HepG2 (cell line): ENCODE results near the gene KRT79.

ENCODE experiments used
- ARNTL ChIP-seq: sonication (generic); formaldehyde crosslinking; IDR thresholded peaks from 2 replicates; pipeline ENCODE4 v1.4.0; 2020; ENCODE audit warnings: mild to moderate bottlenecking, missing genetic modification reagents
- CBX5 ChIP-seq: sonication (generic); formaldehyde crosslinking; IDR thresholded peaks from 2 replicates; pipeline ENCODE4 v1.4.0; 2020; ENCODE audit warnings: missing genetic modification reagents, borderline replicate concordance
- DPF2 ChIP-seq: sonication (generic); formaldehyde crosslinking; IDR thresholded peaks from 2 replicates; pipeline ENCODE4 v1.4.0; 2020; ENCODE audit warnings: mild to moderate bottlenecking, low read depth, missing genetic modification reagents, borderline replicate concordance
- ELF4 ChIP-seq: sonication (generic); formaldehyde crosslinking; IDR thresholded peaks from 2 replicates; pipeline ENCODE4 v1.5.0; 2020; ENCODE audit warnings: missing genetic modification reagents, mild to moderate bottlenecking, moderate library complexity, borderline replicate concordance
- ETV6 ChIP-seq: sonication (generic); formaldehyde crosslinking; conservative IDR thresholded peaks from 2 replicates; pipeline ENCODE4 v1.4.0; 2020; ENCODE audit warnings: missing genetic modification reagents
- JUN ChIP-seq: sonication (generic); formaldehyde crosslinking; IDR thresholded peaks from 2 replicates; pipeline ENCODE4 v1.4.0; 2020; ENCODE audit warnings: mild to moderate bottlenecking, missing genetic modification reagents
- POLR2AphosphoS5 ChIP-seq: IDR thresholded peaks from 2 replicates; pipeline ENCODE4 v1.6.1; 2012; ENCODE audit warnings: low read depth, low read length

GRCh38 chr12:52802442-52802841 is 31.7 kb downstream of the KRT79 start:
- TF ChIP-seq ARNTL, result no peak
- no peak for TF ChIP-seq POLR2AphosphoS5
- no peak for TF ChIP-seq CBX5 (CRISPR knock-in tag)
- no peak for TF ChIP-seq ETV6 (CRISPR knock-in tag)
- TF ChIP-seq ELF4 (CRISPR knock-in tag), result no peak
- TF ChIP-seq DPF2 (CRISPR knock-in tag), result no peak
- no peak for TF ChIP-seq JUN
